ENCODE data around the gene ZBTB21. TPM values are rescaled to one million over a fixed set of nuclear protein-coding genes. Genes with fewer than 3 reads are reported as not detected.

Gene ZBTB21
- total RNA-seq, 1 experiment from 2014 or later, result 18.1 TPM

DNA sequence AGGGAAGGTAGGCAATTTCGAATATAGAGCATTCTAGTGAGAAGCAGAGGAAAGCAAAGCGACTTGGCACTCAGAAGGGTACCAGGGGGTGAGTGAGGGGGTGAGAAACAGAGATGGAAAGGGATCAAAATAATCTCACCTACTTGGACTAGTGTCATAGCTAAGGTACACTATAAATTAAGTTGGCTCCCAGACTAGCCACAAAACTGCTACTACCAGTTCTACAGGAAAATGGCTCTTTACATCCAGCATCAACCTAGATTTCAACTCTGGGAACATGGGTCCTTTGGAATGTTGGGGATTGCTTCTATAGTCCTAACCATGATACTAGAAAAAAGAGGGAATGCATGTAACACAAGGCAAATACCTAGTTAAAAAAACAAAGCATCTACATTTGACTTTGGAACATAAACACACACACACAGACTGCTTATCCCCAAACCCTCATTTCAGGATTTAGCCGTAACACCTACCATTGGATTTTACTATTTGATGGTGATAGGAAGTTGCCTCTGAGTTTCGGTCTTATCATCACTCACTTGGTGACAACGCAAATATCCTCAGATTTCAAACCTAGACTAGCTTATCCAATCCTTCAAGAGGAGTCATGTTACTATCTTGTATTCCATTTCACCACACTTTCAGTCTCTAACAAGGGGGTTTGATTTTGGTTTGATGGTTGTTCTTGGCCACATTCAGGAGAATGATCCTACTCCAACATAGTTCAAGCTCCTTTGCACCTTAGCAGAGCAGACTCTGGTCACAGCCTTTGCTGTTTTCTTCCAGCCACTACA is 5.6 kb downstream of the ZBTB21 start:
- Histone ChIP-seq H3K23me2 (ENCODE audit: insufficient read length, low read depth, low read length, poor library complexity, severe bottlenecking) (peaks cover 4% of the 10 kb centered on the region), H2BK120ac (ENCODE audit: low read depth, low read length, poor library complexity, severe bottlenecking) (no peak overlapping the region), H3K4me1 (ENCODE audit: insufficient read depth, low read length) (no peaks in the 10 kb centered on the region), H3K18ac (ENCODE audit: insufficient read length, low read depth, low read length) (no peak overlapping the region), H3K23ac (ENCODE audit: insufficient read length, low read depth, low read length) (no peak overlapping the region), H4K8ac (replicated peaks; ENCODE audit: insufficient read length, low read depth, low read length) (no peak overlapping the region), H3K4me2 (ENCODE audit: insufficient read depth, insufficient read length, low read length) (no peak overlapping the region), H3K79me2 (ENCODE audit: insufficient read depth, low read length) (0 out of 2 replicates have a peak, but pooled peaks cover 3% of the 10 kb centered on the region), H2BK12ac (ENCODE audit: insufficient read length, low read depth, low read length) (no peak overlapping the region), H2BK5ac (ENCODE audit: insufficient read length, low read length) (no peak overlapping the region), H2BK15ac (ENCODE audit: low read depth, low read length) (no peak overlapping the region), H2AFZ (ENCODE audit: low read length) (no peak overlapping the region), H2AK5ac (ENCODE audit: insufficient read length, low read length) (no peak overlapping the region), H4K91ac (ENCODE audit: insufficient read length, low read depth, low read length) (no peak overlapping the region), H3K9me3 (ENCODE audit: control insufficient read depth, low read depth, low read length) (no peaks in the 10 kb centered on the region), H3K14ac (ENCODE audit: insufficient read depth, low read length) (no peak overlapping the region), H3K9ac (ENCODE audit: extremely low read depth, insufficient read length, low read length) (no peak overlapping the region), H3T11ph (ENCODE audit: low read length) (no peak overlapping the region), H3K79me1 (ENCODE audit: insufficient read depth, low read depth, low read length, poor library complexity, severe bottlenecking) (peaks cover 3% of the 10 kb centered on the region), H2BK20ac (ENCODE audit: low read depth, low read length, poor library complexity, severe bottlenecking) (no peak overlapping the region), H4K5ac (ENCODE audit: insufficient read length, low read depth, low read length) (no peak overlapping the region), H3K56ac (ENCODE audit: insufficient read length, low read depth, low read length) (no peak overlapping the region), H3K27me3 (ENCODE audit: insufficient read depth, low read length) (no peaks in the 10 kb centered on the region), H3K4ac (ENCODE audit: low read depth, low read length) (no peak overlapping the region), H4K20me1 (ENCODE audit: control insufficient read depth, insufficient read depth, insufficient read length) (no peaks in the 10 kb centered on the region), H3K27ac (ENCODE audit: insufficient read length, low read depth, low read length) (no peak overlapping the region)
- Mint-ChIP-seq H3K27me3 (ENCODE audit: low read depth) (peaks cover 4% of the 10 kb centered on the region), H3K4me3 (no peak overlapping the region), H3K4me1 (peaks cover 0 to 7% of the 10 kb centered on the region in 2 experiments; a peak in 2 of 4 replicates), H3K27ac (no peak overlapping the region), H3K36me3 (ENCODE audit: insufficient read depth in 1 of 3, low read depth in 3 of 3) (peaks cover 13 to 32% (median 26%) of the 10 kb centered on the region in 3 experiments; a peak in 6 of 7 replicates), H3K9me3 (no peaks in the 10 kb centered on the region)
- DNase-seq, result no peak
- WGBS (ENCODE audit: extremely low coverage, insufficient read length, low lambda C conversion rate), result no CpG with 5 or more reads among the region's 5 CpGs
- TF ChIP-seq, protein P1, sequence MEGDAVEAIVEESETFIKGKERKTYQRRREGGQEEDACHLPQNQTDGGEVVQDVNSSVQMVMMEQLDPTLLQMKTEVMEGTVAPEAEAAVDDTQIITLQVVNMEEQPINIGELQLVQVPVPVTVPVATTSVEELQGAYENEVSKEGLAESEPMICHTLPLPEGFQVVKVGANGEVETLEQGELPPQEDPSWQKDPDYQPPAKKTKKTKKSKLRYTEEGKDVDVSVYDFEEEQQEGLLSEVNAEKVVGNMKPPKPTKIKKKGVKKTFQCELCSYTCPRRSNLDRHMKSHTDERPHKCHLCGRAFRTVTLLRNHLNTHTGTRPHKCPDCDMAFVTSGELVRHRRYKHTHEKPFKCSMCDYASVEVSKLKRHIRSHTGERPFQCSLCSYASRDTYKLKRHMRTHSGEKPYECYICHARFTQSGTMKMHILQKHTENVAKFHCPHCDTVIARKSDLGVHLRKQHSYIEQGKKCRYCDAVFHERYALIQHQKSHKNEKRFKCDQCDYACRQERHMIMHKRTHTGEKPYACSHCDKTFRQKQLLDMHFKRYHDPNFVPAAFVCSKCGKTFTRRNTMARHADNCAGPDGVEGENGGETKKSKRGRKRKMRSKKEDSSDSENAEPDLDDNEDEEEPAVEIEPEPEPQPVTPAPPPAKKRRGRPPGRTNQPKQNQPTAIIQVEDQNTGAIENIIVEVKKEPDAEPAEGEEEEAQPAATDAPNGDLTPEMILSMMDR (conservative IDR thresholded peaks at IDR 0.05), result no peak
